Measurements from ENCODE around the gene PRELID3B.

Gene PRELID3B

GRCh38 chr20:58992911-58993310 lies 49.7 kb downstream of the PRELID3B start:
- Histone ChIP-seq H4K20me1 (ENCODE audit: insufficient read depth, low read length, poor library complexity, severe bottlenecking) (no peaks in the 10 kb centered on the region), H2AFZ (ENCODE audit: low read length) (no peak overlapping the region), H3F3A (ENCODE audit: low read depth) (no peaks in the 10 kb centered on the region), H3K79me2 (ENCODE audit: insufficient read depth, low read length) (peaks cover 4% of the 10 kb centered on the region; the same call in 1 of the 2 replicates), H3K4me1 (ENCODE audit: insufficient read depth, low read length, poor library complexity, severe bottlenecking) (no peaks in the 10 kb centered on the region), H3K9me3 (ENCODE audit: insufficient read depth, low read depth, low read length) (no peaks in the 10 kb centered on the region), H3K4me2 (ENCODE audit: low read depth, low read length, poor library complexity, severe bottlenecking) (no peak overlapping the region), H3K9ac (ENCODE audit: low read depth, low read length, poor library complexity, severe bottlenecking) (no peak overlapping the region), H3K36me3 (ENCODE audit: insufficient read depth, low read length) (peaks cover 84% of the 10 kb centered on the region), H3K4me3 (ENCODE audit: low read length, poor library complexity, severe bottlenecking) (no peak overlapping the region), H3K9me2 (replicated peaks; ENCODE audit: low read depth, low read length) (no peaks in the 10 kb centered on the region), H3K27me3 (ENCODE audit: insufficient read depth, low read length, poor library complexity, severe bottlenecking) (no peaks in the 10 kb centered on the region)
- TF ChIP-seq, protein P1, sequence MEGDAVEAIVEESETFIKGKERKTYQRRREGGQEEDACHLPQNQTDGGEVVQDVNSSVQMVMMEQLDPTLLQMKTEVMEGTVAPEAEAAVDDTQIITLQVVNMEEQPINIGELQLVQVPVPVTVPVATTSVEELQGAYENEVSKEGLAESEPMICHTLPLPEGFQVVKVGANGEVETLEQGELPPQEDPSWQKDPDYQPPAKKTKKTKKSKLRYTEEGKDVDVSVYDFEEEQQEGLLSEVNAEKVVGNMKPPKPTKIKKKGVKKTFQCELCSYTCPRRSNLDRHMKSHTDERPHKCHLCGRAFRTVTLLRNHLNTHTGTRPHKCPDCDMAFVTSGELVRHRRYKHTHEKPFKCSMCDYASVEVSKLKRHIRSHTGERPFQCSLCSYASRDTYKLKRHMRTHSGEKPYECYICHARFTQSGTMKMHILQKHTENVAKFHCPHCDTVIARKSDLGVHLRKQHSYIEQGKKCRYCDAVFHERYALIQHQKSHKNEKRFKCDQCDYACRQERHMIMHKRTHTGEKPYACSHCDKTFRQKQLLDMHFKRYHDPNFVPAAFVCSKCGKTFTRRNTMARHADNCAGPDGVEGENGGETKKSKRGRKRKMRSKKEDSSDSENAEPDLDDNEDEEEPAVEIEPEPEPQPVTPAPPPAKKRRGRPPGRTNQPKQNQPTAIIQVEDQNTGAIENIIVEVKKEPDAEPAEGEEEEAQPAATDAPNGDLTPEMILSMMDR (conservative IDR thresholded peaks at IDR 0.05; ENCODE audit: low read length): no peak
- TF ChIP-seq EZH2phosphoT487 (IDR thresholded peaks at IDR 0.05; ENCODE audit: borderline replicate concordance): no peak

- no peaks in the 10 kb centered on the region for H3K9me3 ChIP-seq (ENCODE audit: insufficient read depth, low read depth, low read length)
- no peaks in the 10 kb centered on the region for H3K9me2 ChIP-seq (replicated peaks; ENCODE audit: low read depth, low read length)
- H3K9ac ChIP-seq (ENCODE audit: low read depth, low read length, poor library complexity, severe bottlenecking): no peak overlapping the region
- TF ChIP-seq, protein P1 (conservative IDR thresholded peaks at IDR 0.05; ENCODE audit: low read length): no peak
- TF ChIP-seq EZH2phosphoT487 (IDR thresholded peaks at IDR 0.05; ENCODE audit: borderline replicate concordance): no peak
- no peaks in the 10 kb centered on the region for H3K27me3 ChIP-seq (ENCODE audit: insufficient read depth, low read length, poor library complexity, severe bottlenecking)
- peaks cover 96% of the 10 kb centered on the region for H3K36me3 ChIP-seq (ENCODE audit: insufficient read depth, low read length)
- peaks cover 4% of the 10 kb centered on the region for H4K20me1 ChIP-seq (ENCODE audit: insufficient read depth, low read length, poor library complexity, severe bottlenecking)
- peaks cover 5% of the 10 kb centered on the region; the same call in 1 of the 2 replicates for H3K79me2 ChIP-seq (ENCODE audit: insufficient read depth, low read length)
- H3K4me3 ChIP-seq (ENCODE audit: low read length, poor library complexity, severe bottlenecking): no peak overlapping the region
- H2AFZ ChIP-seq (ENCODE audit: low read length): no peak overlapping the region
- H3F3A ChIP-seq (ENCODE audit: low read depth): no peaks in the 10 kb centered on the region
- no peak overlapping the region for H3K4me2 ChIP-seq (ENCODE audit: low read depth, low read length, poor library complexity, severe bottlenecking)
- H3K4me1 ChIP-seq (ENCODE audit: insufficient read depth, low read length, poor library complexity, severe bottlenecking): no peaks in the 10 kb centered on the region
These were observed 50.9 kb downstream of the PRELID3B start for GRCh38 chr20:58991715-58992114.

- Histone ChIP-seq H2AFZ (ENCODE audit: low read length) (no peak overlapping the region), H3K9me3 (ENCODE audit: insufficient read depth, low read depth, low read length) (no peaks in the 10 kb centered on the region), H3K4me1 (ENCODE audit: insufficient read depth, low read length, poor library complexity, severe bottlenecking) (no peaks in the 10 kb centered on the region), H3F3A (ENCODE audit: low read depth) (no peaks in the 10 kb centered on the region), H3K27me3 (ENCODE audit: insufficient read depth, low read length, poor library complexity, severe bottlenecking) (no peaks in the 10 kb centered on the region), H4K20me1 (ENCODE audit: insufficient read depth, low read length, poor library complexity, severe bottlenecking) (peaks cover 6% of the 10 kb centered on the region), H3K9me2 (replicated peaks; ENCODE audit: low read depth, low read length) (no peaks in the 10 kb centered on the region), H3K9ac (ENCODE audit: low read depth, low read length, poor library complexity, severe bottlenecking) (no peak overlapping the region), H3K4me2 (ENCODE audit: low read depth, low read length, poor library complexity, severe bottlenecking) (no peak overlapping the region), H3K4me3 (ENCODE audit: low read length, poor library complexity, severe bottlenecking) (no peak overlapping the region), H3K36me3 (ENCODE audit: insufficient read depth, low read length) (peaks cover 92% of the 10 kb centered on the region), H3K79me2 (ENCODE audit: insufficient read depth, low read length) (peaks cover 10% of the 10 kb centered on the region; the same call in 1 of the 2 replicates)
- no peak for TF ChIP-seq EZH2phosphoT487 (IDR thresholded peaks at IDR 0.05; ENCODE audit: borderline replicate concordance)
- TF ChIP-seq, protein P1 (conservative IDR thresholded peaks at IDR 0.05; ENCODE audit: low read length): no peak
These were observed 51.7 kb downstream of the PRELID3B start for GRCh38 chr20:58990651-58991445.

Data from Loucy (cell line).